HepG2 (cell line): ENCODE results near the gene FNDC10. TPM values are rescaled to one million over a fixed set of nuclear protein-coding genes. Genes with fewer than 3 reads are reported as not detected.

Source experiments
- BCL3 ChIP-seq: sonication (generic); formaldehyde crosslinking; IDR thresholded peaks from 2 replicates; pipeline ENCODE4 v1.5.1; 2020; ENCODE audit warnings: mild to moderate bottlenecking, missing genetic modification reagents, moderate library complexity
- FOXC1 ChIP-seq: sonication (generic); formaldehyde crosslinking; IDR thresholded peaks from 2 replicates; pipeline ENCODE4 v1.8.0; 2022; ENCODE audit warnings: mild to moderate bottlenecking, missing genetic modification reagents, borderline replicate concordance
- PLRG1 ChIP-seq: fragments of 450-650 bp; conservative IDR thresholded peaks from 2 replicates; pipeline ENCODE4 v1.6.1; 2016
- REXO4 ChIP-seq: sonication (generic); formaldehyde crosslinking; IDR thresholded peaks from 2 replicates; pipeline ENCODE4 v1.8.0; 2022; ENCODE audit warnings: missing genetic modification reagents, mild to moderate bottlenecking, borderline replicate concordance
- RORA ChIP-seq: sonication (generic); formaldehyde crosslinking; IDR thresholded peaks from 2 replicates; pipeline ENCODE4 v1.5.0; 2020; ENCODE audit warnings: mild to moderate bottlenecking, missing genetic modification reagents, moderate library complexity
- SATB2 ChIP-seq: sonication (generic); formaldehyde crosslinking; IDR thresholded peaks from 2 replicates; pipeline ENCODE4 v1.5.0; 2020; ENCODE audit warnings: missing genetic modification reagents
- ZBTB38 ChIP-seq: sonication (generic); formaldehyde crosslinking; IDR thresholded peaks from 2 replicates; pipeline ENCODE4 v1.5.1; 2020; ENCODE audit warnings: mild to moderate bottlenecking, missing genetic modification reagents
- ZFP36L2 ChIP-seq: sonication (generic); formaldehyde crosslinking; IDR thresholded peaks from 2 replicates; pipeline ENCODE4 v1.4.0; 2020; ENCODE audit warnings: missing genetic modification reagents
- ZFP62 ChIP-seq: sonication (generic); formaldehyde crosslinking; IDR thresholded peaks from 2 replicates; pipeline ENCODE4 v1.4.0; 2020; ENCODE audit warnings: missing genetic modification reagents
- ZNF451 ChIP-seq: sonication (generic); formaldehyde crosslinking; IDR thresholded peaks from 2 replicates; pipeline ENCODE4 v1.5.0; 2020; ENCODE audit warnings: mild to moderate bottlenecking, missing genetic modification reagents
- ZNF547 ChIP-seq: sonication (generic); formaldehyde crosslinking; IDR thresholded peaks from 2 replicates; pipeline ENCODE4 v1.5.1; 2020; ENCODE audit warnings: mild to moderate bottlenecking, missing genetic modification reagents
- ZNF570 ChIP-seq: sonication (generic); formaldehyde crosslinking; IDR thresholded peaks from 2 replicates; pipeline ENCODE4 v1.4.0; 2020; ENCODE audit warnings: mild to moderate bottlenecking, missing genetic modification reagents, borderline replicate concordance
- polyA plus RNA-seq, 8 experiments: library from polyadenylated mRNA; depleted of rRNA in 3 of 8; stranded (reverse) in 7 of 8; unstranded in 1 of 8; fragments of >200 nt; fragmentation: Illumina TruSeq in 4 of 8; extraction: Trizol in 4 of 8; gene quantifications; 2 replicates each; pipeline versions ENCODE4 v1.2.1 to v1.2.3, GENCODE V29; 2011 to 2016; ENCODE audit warnings: low read depth in 4 of 8, missing spikeins in 1 of 8, mixed read lengths in 1 of 8; ENCODE audit not compliant: insufficient read depth in 1 of 8
- total RNA-seq, 5 experiments: library from RNA; depleted of rRNA; stranded (reverse); fragments of >200 nt; fragmentation: Illumina TruSeq; extraction: Trizol; gene quantifications; 2 replicates each; pipeline ENCODE4 v1.2.3, GENCODE V29; 2016; ENCODE audit warnings: low read depth in 1 of 5
- TF ChIP-seq, protein P1 (sequence below): sonication (generic); formaldehyde crosslinking; IDR thresholded peaks from 2 replicates; pipeline ENCODE4 v1.9.0; 2022; ENCODE audit warnings: missing genetic modification reagents, mild to moderate bottlenecking, borderline replicate concordance
- TF ChIP-seq, protein P2 (sequence below): sonication (generic); formaldehyde crosslinking; IDR thresholded peaks from 2 replicates; pipeline ENCODE4 v1.4.0; 2020; ENCODE audit warnings: missing genetic modification reagents
- TF ChIP-seq, protein P3 (sequence below): sonication (generic); formaldehyde crosslinking; IDR thresholded peaks from 2 replicates; pipeline ENCODE4 v1.5.0; 2020; ENCODE audit warnings: mild to moderate bottlenecking, missing genetic modification reagents, moderate library complexity
- TF ChIP-seq, protein P4 (sequence below): sonication (generic); formaldehyde crosslinking; IDR thresholded peaks from 2 replicates; pipeline ENCODE4 v1.4.0; 2020; ENCODE audit warnings: missing genetic modification reagents

The FNDC10 gene
- total and polyA plus RNA-seq, 2 of the 13 experiments (the other 11 are each of a cell fraction or from before 2014, with no cell fraction given) = 2.2 to 2.5 TPM

GRCh38 chr1:1573843-1574720 lies 25.9 kb downstream of the FNDC10 start (continued):
- TF ChIP-seq SATB2 (CRISPR knock-in tag) = no peak
- 0 out of 2 replicates have a peak, but pooled peaks have one; percentile 37 for TF ChIP-seq REXO4 (CRISPR knock-in tag)
- peak; percentile 65; the same call in 1 of the 2 replicates for TF ChIP-seq ZNF451 (CRISPR knock-in tag)
- TF ChIP-seq ZFP36L2 (CRISPR knock-in tag) = no peak
- TF ChIP-seq, protein P1, sequence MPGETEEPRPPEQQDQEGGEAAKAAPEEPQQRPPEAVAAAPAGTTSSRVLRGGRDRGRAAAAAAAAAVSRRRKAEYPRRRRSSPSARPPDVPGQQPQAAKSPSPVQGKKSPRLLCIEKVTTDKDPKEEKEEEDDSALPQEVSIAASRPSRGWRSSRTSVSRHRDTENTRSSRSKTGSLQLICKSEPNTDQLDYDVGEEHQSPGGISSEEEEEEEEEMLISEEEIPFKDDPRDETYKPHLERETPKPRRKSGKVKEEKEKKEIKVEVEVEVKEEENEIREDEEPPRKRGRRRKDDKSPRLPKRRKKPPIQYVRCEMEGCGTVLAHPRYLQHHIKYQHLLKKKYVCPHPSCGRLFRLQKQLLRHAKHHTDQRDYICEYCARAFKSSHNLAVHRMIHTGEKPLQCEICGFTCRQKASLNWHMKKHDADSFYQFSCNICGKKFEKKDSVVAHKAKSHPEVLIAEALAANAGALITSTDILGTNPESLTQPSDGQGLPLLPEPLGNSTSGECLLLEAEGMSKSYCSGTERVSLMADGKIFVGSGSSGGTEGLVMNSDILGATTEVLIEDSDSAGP (CRISPR knock-in tag) = peak; percentile 21; the same call in 1 of the 2 replicates
- TF ChIP-seq, protein P2, sequence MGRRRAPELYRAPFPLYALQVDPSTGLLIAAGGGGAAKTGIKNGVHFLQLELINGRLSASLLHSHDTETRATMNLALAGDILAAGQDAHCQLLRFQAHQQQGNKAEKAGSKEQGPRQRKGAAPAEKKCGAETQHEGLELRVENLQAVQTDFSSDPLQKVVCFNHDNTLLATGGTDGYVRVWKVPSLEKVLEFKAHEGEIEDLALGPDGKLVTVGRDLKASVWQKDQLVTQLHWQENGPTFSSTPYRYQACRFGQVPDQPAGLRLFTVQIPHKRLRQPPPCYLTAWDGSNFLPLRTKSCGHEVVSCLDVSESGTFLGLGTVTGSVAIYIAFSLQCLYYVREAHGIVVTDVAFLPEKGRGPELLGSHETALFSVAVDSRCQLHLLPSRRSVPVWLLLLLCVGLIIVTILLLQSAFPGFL (CRISPR knock-in tag) = no peak
- TF ChIP-seq ZNF547 (CRISPR knock-in tag) = peak; percentile 10; the same call in 1 of the 2 replicates
- TF ChIP-seq, protein P3, sequence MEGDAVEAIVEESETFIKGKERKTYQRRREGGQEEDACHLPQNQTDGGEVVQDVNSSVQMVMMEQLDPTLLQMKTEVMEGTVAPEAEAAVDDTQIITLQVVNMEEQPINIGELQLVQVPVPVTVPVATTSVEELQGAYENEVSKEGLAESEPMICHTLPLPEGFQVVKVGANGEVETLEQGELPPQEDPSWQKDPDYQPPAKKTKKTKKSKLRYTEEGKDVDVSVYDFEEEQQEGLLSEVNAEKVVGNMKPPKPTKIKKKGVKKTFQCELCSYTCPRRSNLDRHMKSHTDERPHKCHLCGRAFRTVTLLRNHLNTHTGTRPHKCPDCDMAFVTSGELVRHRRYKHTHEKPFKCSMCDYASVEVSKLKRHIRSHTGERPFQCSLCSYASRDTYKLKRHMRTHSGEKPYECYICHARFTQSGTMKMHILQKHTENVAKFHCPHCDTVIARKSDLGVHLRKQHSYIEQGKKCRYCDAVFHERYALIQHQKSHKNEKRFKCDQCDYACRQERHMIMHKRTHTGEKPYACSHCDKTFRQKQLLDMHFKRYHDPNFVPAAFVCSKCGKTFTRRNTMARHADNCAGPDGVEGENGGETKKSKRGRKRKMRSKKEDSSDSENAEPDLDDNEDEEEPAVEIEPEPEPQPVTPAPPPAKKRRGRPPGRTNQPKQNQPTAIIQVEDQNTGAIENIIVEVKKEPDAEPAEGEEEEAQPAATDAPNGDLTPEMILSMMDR (CRISPR knock-in tag) = peak; percentile 50
- 0 out of 2 replicates have a peak, but pooled peaks have one; percentile 8 for TF ChIP-seq ZBTB38 (CRISPR knock-in tag)
- TF ChIP-seq ZFP62 (CRISPR knock-in tag) = no peak
- TF ChIP-seq BCL3 (CRISPR knock-in tag) = 0 out of 2 replicates have a peak, but pooled peaks have one; percentile 11
- no peak; the same call in 1 of the 2 replicates for TF ChIP-seq FOXC1 (CRISPR knock-in tag)
- no peak for TF ChIP-seq PLRG1
- TF ChIP-seq RORA (CRISPR knock-in tag) = no peak
- TF ChIP-seq, protein P4, sequence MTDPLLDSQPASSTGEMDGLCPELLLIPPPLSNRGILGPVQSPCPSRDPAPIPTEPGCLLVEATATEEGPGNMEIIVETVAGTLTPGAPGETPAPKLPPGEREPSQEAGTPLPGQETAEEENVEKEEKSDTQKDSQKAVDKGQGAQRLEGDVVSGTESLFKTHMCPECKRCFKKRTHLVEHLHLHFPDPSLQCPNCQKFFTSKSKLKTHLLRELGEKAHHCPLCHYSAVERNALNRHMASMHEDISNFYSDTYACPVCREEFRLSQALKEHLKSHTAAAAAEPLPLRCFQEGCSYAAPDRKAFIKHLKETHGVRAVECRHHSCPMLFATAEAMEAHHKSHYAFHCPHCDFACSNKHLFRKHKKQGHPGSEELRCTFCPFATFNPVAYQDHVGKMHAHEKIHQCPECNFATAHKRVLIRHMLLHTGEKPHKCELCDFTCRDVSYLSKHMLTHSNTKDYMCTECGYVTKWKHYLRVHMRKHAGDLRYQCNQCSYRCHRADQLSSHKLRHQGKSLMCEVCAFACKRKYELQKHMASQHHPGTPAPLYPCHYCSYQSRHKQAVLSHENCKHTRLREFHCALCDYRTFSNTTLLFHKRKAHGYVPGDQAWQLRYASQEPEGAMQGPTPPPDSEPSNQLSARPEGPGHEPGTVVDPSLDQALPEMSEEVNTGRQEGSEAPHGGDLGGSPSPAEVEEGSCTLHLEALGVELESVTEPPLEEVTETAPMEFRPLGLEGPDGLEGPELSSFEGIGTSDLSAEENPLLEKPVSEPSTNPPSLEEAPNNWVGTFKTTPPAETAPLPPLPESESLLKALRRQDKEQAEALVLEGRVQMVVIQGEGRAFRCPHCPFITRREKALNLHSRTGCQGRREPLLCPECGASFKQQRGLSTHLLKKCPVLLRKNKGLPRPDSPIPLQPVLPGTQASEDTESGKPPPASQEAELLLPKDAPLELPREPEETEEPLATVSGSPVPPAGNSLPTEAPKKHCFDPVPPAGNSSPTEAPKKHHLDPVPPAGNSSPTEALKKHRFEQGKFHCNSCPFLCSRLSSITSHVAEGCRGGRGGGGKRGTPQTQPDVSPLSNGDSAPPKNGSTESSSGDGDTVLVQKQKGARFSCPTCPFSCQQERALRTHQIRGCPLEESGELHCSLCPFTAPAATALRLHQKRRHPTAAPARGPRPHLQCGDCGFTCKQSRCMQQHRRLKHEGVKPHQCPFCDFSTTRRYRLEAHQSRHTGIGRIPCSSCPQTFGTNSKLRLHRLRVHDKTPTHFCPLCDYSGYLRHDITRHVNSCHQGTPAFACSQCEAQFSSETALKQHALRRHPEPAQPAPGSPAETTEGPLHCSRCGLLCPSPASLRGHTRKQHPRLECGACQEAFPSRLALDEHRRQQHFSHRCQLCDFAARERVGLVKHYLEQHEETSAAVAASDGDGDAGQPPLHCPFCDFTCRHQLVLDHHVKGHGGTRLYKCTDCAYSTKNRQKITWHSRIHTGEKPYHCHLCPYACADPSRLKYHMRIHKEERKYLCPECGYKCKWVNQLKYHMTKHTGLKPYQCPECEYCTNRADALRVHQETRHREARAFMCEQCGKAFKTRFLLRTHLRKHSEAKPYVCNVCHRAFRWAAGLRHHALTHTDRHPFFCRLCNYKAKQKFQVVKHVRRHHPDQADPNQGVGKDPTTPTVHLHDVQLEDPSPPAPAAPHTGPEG (CRISPR knock-in tag) = peak; percentile 83; the same call in 1 of the 2 replicates
- peak; percentile 56; the same call in 1 of the 2 replicates for TF ChIP-seq ZNF570 (CRISPR knock-in tag)
